B cell (primary cell): Measurements from ENCODE around the gene ZDHHC11. TPM values are rescaled to one million over a fixed set of nuclear protein-coding genes. Genes with fewer than 3 reads are reported as not detected.

Experiments
- ATAC-seq: fragments of 200-7000 bp; cut with Tn5 transposase; one replicate; pipeline ENCODE4 v1.10.0; 2021; ENCODE audit warnings: low read depth, mild to moderate bottlenecking, moderate number of reproducible peaks, moderate library complexity
- CTCF ChIA-PET: fragments of 350-600 bp; sonication (Branson Sonifier 250); formaldehyde crosslinking; loops from one replicate; lab custom pipeline; 2021; ENCODE audit warnings: antibody characterized with exemption, inconsistent platforms; lab: Charles Lee
- POLR2A ChIA-PET: fragments of 350-600 bp; sonication (Branson Sonifier 250); formaldehyde crosslinking; loops from one replicate; lab custom pipeline; 2021; ENCODE audit warnings: antibody characterized with exemption; lab: Charles Lee
- DNase-seq: peaks from one replicate; pipeline ENCODE4 v3.0.0; 2013
- H2AFZ ChIP-seq: 2 replicates; pipeline ENCODE4 v1.6.1; 2012; ENCODE audit warnings: mild to moderate bottlenecking, low read depth, low read length; ENCODE audit not compliant: insufficient read depth, poor library complexity, severe bottlenecking
- H3K27ac ChIP-seq, 2 donors: 1 replicate in 1 of 2; 2 replicates in 1 of 2; pipeline ENCODE4 v1.5.1; 2012 to 2013; ENCODE audit warnings: low read length in 2 of 2, mild to moderate bottlenecking in 2 of 2, moderate library complexity in 1 of 2
- H3K27me3 ChIP-seq, 4 experiments: fragments of 200-600 bp in 1 of 4; sonication (generic) in 1 of 4; replicated peaks in 1 of 4; 1 replicate in 2 of 4; 2 replicates in 2 of 4; pipeline versions ENCODE4 v1.6.1 to v1.7.0; 2013 to 2016; ENCODE audit warnings: low read length in 3 of 4, mild to moderate bottlenecking in 2 of 4, mixed read lengths in 1 of 4, moderate library complexity in 1 of 4; ENCODE audit not compliant: insufficient read depth in 4 of 4, control insufficient read depth in 3 of 4; ENCODE audit errors: control extremely low read depth in 1 of 4
- H3K36me3 ChIP-seq, 2 experiments: replicated peaks in 1 of 2; 1 replicate in 1 of 2; 2 replicates in 1 of 2; pipeline versions ENCODE4 v1.6.1 to v1.7.1; 2013; ENCODE audit warnings: low read length in 1 of 2; ENCODE audit not compliant: insufficient read depth in 2 of 2, control insufficient read depth in 1 of 2; ENCODE audit errors: control extremely low read depth in 1 of 2, extremely low read depth in 1 of 2
- H3K4me1 ChIP-seq, 2 donors: fragments of 200-600 bp in 1 of 2; sonication (generic) in 1 of 2; 1 replicate in 1 of 2; 2 replicates in 1 of 2; pipeline versions ENCODE4 v1.5.1 to v1.6.1; 2013 to 2017; ENCODE audit warnings: low read length in 2 of 2; ENCODE audit not compliant: control insufficient read depth in 2 of 2, insufficient read depth in 2 of 2
- H3K4me2 ChIP-seq: replicated peaks from 2 replicates; pipeline ENCODE3; 2012; ENCODE audit warnings: mild to moderate bottlenecking, low read depth, low read length; ENCODE audit not compliant: poor library complexity, severe bottlenecking
- H3K4me3 ChIP-seq, 5 experiments: fragments of 200-600 bp in 1 of 5; sonication (generic) in 1 of 5; 1 replicate in 3 of 5; 2 replicates in 2 of 5; pipeline versions ENCODE4 v1.5.1 to v1.7.0; 2011 to 2016; ENCODE audit warnings: low read length in 4 of 5, mild to moderate bottlenecking in 4 of 5, low read depth in 2 of 5, control low read depth in 1 of 5, moderate library complexity in 1 of 5; ENCODE audit not compliant: insufficient read depth in 1 of 5; ENCODE audit errors: control extremely low read depth in 1 of 5, extremely low read depth in 1 of 5
- H3K79me2 ChIP-seq: fragments of 200-600 bp; sonication (generic); one replicate; pipeline ENCODE4 v1.6.0; 2016; ENCODE audit warnings: low read length; ENCODE audit not compliant: control insufficient read depth, insufficient read depth
- H3K9ac ChIP-seq: fragments of 200-600 bp; sonication (generic); 2 replicates; pipeline ENCODE4 v1.6.1; 2017; ENCODE audit warnings: mild to moderate bottlenecking, low read length, moderate library complexity
- H3K9me3 ChIP-seq, 3 donors: one replicate each; pipeline versions ENCODE4 v1.6.1 to v1.7.1; 2013; ENCODE audit warnings: low read length in 2 of 3; ENCODE audit not compliant: control insufficient read depth in 2 of 3, insufficient read depth in 1 of 3; ENCODE audit errors: control extremely low read depth in 1 of 3
- H4K20me1 ChIP-seq: 2 replicates; pipeline ENCODE4 v1.6.0; 2012; ENCODE audit warnings: mild to moderate bottlenecking, low read length; ENCODE audit not compliant: insufficient read depth, control insufficient read depth, poor library complexity, severe bottlenecking
- H3K27ac Mint-ChIP-seq: one replicate; pipeline ENCODE4 v1.8.0; 2021; ENCODE audit warnings: mixed read lengths
- H3K27me3 Mint-ChIP-seq: one replicate; pipeline ENCODE4 v1.8.0; 2021; ENCODE audit warnings: mixed read lengths
- H3K4me1 Mint-ChIP-seq: one replicate; pipeline ENCODE4 v1.8.0; 2021; ENCODE audit warnings: mixed read lengths
- H3K4me3 Mint-ChIP-seq: one replicate; pipeline ENCODE4 v1.8.0; 2021; ENCODE audit warnings: mixed read lengths
- H3K9me3 Mint-ChIP-seq: one replicate; pipeline ENCODE4 v1.8.0; 2022; ENCODE audit warnings: mixed read lengths; ENCODE audit not compliant: insufficient read depth
- CTCF ChIP-seq: fragments of 200-600 bp; IDR thresholded peaks from one replicate; pipeline ENCODE4 v1.8.0; 2022; ENCODE audit warnings: antibody characterized with exemption, mild to moderate bottlenecking
- EZH2 ChIP-seq: IDR thresholded peaks from 2 replicates; pipeline ENCODE4 v1.6.1; 2012; ENCODE audit warnings: borderline replicate concordance, low read depth, mild to moderate bottlenecking, moderate library complexity, low read length; ENCODE audit not compliant: insufficient read depth, poor library complexity, severe bottlenecking
- WGBS: methylation state at CpG from one replicate; pipeline ENCODE4 v1.1.5; 2013; ENCODE audit warnings: missing lambda C conversion rate; ENCODE audit not compliant: insufficient coverage; 5-methylcytosine and 5-hydroxymethylcytosine counted together
- intact Hi-C: fragments of 100-400 bp; cut with micrococcal nuclease; formaldehyde crosslinking; loops from one replicate; pipeline ENCODE4 v1.10.0; 2022
- polyA plus RNA-seq: library from polyadenylated mRNA; depleted of rRNA; stranded (reverse); fragments of >200 nt; gene quantifications from 2 replicates; pipeline ENCODE4 v1.2.3, GENCODE V29; 2012
- total RNA-seq, 2 donors: library from RNA; stranded (reverse); fragments of 120-200 nt in 1 of 2; gene quantifications; 1 replicate in 1 of 2; 2 replicates in 1 of 2; pipeline versions ENCODE4 v1.2.3 to v1.2.4, GENCODE V29; 2013 to 2022

ZDHHC11 gene
- total and polyA plus RNA-seq, 2 donors (not counting 1 experiment from before 2014, with no cell fraction given), result 0.69 to 3.0 TPM

- Histone ChIP-seq H2AFZ (no peak overlapping the region), H3K4me2 (no peak overlapping the region), H4K20me1 (no peaks in the 10 kb centered on the region), H3K4me1 (no peaks in the 10 kb centered on the region), H3K27ac (no peak overlapping the region), H3K4me3 (no peak overlapping the region), H3K27me3 (peaks cover 0 to 3% (median 0%) of the 10 kb centered on the region in 4 experiments), H3K9ac (no peak overlapping the region), H3K36me3 (no peaks in the 10 kb centered on the region), H3K79me2 (no peaks in the 10 kb centered on the region), H3K9me3 (no peaks in the 10 kb centered on the region)
- ATAC-seq (no peak), DNase-seq (no peak)
- peaks cover 2% of the 10 kb centered on the region for H3K9me3 Mint-ChIP-seq
- H3K27me3 Mint-ChIP-seq, result peaks cover 10% of the 10 kb centered on the region
- POLR2A ChIA-PET, result no interaction called here
- 89% methylated on average over 3 of the region's 8 CpGs for WGBS
- CTCF ChIA-PET, result no interaction called here
- H3K4me3 Mint-ChIP-seq, result no peak overlapping the region
- H3K27ac Mint-ChIP-seq, result no peak overlapping the region
- intact Hi-C loops, result no loop called here
- H3K4me1 Mint-ChIP-seq, result no peaks in the 10 kb centered on the region
- TF ChIP-seq CTCF, result no peak
- no peak for TF ChIP-seq EZH2
Measured at GRCh38 chr5:821504-821903, 29.3 kb downstream of the ZDHHC11 start.

- WGBS, result 100% methylated on average over 1 of the region's 3 CpGs
- no peak overlapping the region for H3K4me3 ChIP-seq
- no peaks in the 10 kb centered on the region for H3K4me1 ChIP-seq
- H2AFZ ChIP-seq, result no peak overlapping the region
- ATAC-seq (no peak), DNase-seq (no peak)
- H3K9ac ChIP-seq, result no peak overlapping the region
- peaks cover 0 to 4% (median 3%) of the 10 kb centered on the region in 3 donors for H3K9me3 ChIP-seq
- ChIA-PET POLR2A (no interaction called here), CTCF (no interaction called here)
- no peaks in the 10 kb centered on the region for H4K20me1 ChIP-seq
- H3K27ac ChIP-seq, result no peak overlapping the region
- peaks cover 0 to 3% (median 0%) of the 10 kb centered on the region in 4 experiments for H3K27me3 ChIP-seq
- H3K36me3 ChIP-seq, result no peaks in the 10 kb centered on the region
- no peak overlapping the region for H3K4me2 ChIP-seq
- intact Hi-C loops, result no loop called here
- no peaks in the 10 kb centered on the region for H3K4me1 Mint-ChIP-seq
- H3K27me3 Mint-ChIP-seq, result peaks cover 9% of the 10 kb centered on the region
- no peaks in the 10 kb centered on the region for H3K79me2 ChIP-seq
- H3K9me3 Mint-ChIP-seq, result peaks cover 2% of the 10 kb centered on the region
- H3K4me3 Mint-ChIP-seq, result no peak overlapping the region
- no peak overlapping the region for H3K27ac Mint-ChIP-seq
- TF ChIP-seq CTCF (no peak), EZH2 (no peak)
Measured at GRCh38 chr5:820245-820644, 30.5 kb downstream of the ZDHHC11 start.
